NCI-H1436 treated with DMSO at 0.1 percent for 48 hours (cell line): ENCODE results near the gene AMPH.

Experiments
- DNase-seq: peaks from one replicate; lab custom pipeline; 2025; lab: John Stamatoyannopoulos, UW

The AMPH gene

DNA sequence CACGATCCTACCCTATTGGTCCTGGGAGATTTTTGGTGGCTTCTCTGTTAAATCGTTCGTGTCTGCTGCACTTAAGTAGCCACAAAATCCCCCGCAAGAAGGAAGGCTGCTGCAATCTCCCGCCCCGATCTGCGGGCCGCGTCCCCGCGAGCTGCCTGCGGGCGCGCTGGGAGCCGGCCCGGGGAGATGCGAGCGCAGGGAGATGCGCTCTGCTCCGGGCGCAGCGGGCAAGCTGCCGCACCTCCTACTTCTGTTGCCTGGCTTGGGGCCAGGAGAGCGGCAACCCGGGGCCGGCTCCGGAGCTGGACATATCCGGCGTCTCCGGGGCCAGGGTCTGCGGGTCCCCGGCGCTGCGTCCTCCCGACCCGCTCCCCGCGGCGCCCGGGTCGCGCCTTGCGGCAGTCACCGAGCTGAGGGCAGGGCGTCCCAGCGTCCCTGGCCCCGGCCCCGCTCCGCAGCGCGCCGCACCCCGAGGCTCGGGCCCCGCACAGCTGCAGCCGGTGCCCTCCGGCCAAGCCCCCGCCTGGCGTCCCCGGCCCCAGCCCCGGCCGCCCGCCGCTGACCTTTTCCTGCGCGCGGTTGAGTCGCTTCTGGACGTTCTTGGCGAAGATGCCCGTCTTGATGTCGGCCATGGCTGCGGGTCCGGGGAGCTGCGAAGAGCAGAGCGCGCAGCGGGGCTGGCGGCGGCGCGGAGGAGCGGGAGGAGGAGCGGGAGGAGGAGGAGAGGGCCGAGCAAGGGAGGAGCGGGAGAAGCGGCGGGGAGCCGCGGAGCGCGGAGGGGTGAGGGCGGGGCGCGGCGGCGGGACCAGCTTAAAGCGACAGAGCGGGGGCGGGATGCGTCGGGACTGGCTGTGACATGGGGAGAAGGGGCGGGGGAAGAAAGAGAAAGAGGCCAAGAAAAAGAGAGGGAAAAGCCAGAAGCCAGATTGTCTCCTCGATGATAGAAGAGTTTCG lies at the start of gene AMPH:
TSS of gene AMPH (minus strand) at position 654 of the 954 bp plus-strand sequence. CDS start at position 632, 22 bp downstream.
- no peak for DNase-seq

DNA sequence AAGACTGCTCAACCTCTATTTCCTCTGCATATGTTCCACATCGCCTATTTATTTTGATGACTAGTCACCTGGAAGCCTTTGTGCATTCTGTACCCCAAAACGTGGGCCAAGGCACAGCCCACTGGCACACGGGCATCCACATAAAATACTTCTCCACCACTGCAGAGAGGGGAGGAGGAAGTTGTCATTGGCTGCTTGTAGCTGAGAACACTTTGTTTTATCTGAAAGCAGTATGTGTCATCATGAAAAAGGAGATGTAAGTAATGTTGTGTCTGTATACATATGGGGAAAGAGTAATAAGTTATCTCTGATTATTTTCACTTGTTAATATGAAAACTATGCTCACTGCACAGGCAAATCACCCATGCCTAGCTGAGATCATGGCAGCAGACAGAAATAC lies 48.2 kb upstream of the AMPH start:
- DNase-seq, result no peak

DNA sequence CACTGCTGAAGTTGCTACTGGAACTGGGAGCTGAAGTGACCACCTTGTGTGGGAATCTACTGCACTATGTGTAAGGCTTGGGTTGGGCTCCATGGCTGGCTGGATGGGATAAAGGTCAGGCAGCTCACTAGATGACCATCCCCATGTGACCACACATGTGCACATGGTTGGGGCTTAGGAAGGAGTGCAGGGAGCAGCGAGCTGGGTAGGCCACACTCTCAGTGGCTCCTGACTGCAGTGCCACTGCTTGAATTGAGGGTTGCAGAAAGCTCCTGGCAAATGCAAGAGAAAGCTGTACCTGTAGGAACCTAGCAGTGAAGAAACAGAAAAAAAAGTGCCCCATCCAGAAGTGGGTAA lies 47.5 kb upstream of the AMPH start:
- DNase-seq, result no peak

DNA sequence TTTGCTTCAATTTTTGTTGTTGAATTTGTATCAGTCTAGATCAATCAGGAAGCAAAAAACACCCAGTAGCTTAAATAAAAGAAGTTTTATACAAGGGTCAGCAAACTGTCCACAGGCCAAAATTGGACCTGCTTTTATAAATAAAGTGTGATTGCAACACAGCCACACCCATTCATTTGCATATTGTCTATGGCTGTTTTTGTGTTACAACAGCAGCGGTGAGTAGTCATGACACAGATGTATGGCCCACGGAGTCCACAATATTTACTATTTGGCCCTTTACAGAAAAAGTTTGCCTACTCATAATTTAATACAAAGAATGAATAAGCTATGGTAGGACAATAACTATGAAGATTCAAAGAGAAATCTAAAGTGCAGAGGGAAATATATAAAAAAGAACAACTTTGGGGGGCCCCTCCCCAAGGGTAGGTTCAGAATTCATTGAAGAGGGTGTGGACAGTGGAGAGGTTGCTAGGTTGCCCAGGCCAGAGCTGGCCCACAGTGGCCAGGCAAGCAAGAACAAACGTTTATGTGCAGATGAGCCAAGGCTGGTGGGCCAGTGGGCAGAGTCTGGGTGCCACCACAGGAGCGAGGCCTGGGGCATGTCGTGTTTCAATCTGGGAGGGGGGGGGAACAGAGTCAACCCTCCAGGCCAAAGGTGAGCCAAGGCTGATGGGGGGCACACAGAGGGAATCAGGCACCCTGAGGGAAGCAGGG lies 47.0 kb upstream of the AMPH start:
- no peak for DNase-seq

DNA sequence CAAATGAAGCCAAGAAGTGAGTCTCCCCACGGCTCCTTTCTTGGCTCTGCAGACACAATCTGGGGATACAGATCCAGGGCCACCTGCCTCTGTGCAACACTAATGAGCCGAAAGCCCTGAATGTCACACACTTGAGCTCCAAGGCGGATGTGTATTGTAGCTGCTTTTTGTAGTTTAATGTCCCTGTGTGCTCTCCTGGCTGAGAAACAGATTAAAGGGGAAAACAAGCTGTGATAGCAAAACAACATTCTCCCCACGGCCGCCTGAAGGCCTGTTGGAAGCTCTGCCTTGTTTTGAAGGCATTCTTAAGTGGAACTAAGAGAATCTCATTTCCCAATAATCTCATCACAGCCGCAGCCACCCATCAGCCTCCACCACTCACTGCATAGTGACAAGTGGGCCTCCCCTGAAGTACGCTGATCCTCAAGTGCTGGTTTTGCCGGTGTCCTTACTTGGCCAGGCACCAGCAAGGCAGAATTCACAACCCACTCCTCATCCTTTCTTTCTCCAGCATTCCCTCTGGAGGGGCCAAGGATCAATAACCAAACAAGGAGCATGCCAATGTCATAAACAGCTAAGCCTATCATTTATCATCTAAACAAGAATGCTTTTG lies 44.4 kb upstream of the AMPH start:
- no peak for DNase-seq

DNA sequence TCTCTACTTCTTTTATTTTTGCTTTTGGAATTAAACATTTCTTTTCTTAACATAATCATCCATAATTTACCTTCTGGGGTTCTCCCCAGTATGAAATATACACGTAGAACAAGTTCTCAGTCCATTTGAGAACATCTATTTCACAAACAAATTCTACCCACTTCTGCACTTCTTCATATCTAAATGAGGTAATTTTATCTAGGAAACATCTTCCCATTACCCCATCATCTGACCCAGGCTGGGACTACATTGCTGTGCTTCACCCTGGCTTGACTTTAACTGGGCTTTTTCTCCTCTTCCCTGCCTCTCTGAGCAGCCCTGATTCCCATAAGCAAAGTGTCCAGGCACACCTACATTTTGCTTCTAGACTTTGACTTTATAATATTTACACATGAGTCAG lies 43.3 kb upstream of the AMPH start:
- no peak for DNase-seq

DNA sequence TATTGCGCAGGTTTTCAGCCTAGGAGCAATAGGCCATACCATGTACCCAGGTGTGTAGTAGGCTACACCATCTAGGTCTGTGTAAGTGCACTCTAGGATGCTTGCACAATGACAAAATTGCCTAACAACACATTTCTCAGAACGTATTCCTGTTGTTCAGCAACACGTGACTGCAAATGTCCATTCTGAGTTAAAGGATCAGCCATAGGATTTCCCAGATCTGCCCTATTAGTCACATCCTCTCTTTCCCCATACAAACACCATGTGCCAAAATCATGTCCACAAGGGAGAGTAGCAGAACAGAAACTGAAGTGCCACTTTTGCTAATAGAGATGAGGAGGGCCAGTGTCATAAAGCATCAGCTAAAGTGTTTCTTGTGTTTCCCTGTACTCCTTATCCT lies 42.6 kb upstream of the AMPH start:
- no peak for DNase-seq

DNA sequence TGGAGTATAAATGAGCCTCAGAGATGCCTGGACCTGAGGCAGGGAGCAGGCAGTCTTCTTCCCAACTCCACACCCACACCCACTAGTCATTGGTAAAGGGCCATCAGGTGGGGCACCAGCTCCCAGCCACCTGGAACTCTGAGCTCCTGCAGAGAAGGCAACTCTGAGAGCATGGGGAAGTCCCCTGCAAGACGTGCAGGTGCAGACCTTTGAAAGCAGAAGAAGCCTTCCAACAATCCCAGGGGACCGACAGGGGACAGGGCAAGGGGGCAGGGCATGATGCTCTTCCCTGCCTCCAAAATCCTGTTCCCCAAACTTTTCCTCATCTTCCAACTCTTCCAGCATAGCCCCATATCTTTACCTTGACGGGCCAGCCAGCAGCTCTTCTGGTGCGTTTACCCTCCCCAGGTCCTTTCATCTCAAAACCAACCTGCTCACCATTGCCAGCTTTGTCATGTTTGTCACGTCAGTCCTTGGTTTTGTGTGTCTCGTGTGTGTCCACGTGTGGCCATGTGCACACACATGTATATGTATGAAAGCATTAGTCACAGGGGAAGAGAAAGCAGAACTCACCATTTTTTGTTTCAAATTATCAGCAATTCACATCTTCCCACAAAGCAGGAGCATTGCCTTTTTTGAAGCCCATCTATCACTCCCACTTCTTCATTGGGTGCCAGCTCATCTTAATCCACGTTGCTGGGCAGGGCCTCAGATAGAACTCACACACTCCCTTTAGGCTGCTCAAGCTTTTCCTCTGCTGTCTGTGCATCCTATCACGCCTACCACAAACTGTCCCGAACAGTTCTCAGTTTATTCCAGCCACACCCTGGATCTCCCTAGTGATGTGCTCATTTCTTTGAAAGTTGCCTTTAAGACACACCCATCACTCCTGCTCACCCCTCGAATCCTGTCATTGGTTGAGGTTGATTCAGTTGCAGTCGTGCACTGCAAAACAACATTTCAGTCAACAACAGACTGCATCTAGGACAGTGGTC lies 41.0 kb upstream of the AMPH start:
- no peak for DNase-seq

DNA sequence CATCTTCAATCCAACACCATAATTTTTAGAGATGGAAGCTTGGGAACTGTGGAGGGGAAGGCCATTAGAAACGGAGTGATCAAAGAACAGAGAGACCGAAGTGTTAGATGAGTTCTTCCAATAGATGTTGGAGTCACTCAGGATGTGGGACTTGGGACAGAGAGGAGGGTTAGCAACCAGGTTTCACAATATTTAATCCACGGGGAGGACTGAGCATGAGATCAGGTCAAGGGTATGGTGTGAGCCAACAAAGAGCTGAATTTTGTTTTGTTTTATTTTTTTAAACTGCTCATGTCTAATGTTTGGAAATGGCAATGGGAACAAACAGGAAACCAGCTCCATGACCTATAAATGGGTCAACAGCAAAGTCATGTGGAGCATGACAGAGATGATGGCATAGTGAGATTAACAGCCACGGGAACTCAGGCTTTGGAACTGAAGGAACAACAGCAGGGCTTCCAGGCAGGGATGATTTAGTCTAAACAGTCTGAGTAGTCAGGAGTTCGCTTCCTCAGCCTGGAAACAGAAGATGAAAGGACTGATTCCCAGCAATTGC lies 38.9 kb upstream of the AMPH start:
- DNase-seq, result no peak

DNA sequence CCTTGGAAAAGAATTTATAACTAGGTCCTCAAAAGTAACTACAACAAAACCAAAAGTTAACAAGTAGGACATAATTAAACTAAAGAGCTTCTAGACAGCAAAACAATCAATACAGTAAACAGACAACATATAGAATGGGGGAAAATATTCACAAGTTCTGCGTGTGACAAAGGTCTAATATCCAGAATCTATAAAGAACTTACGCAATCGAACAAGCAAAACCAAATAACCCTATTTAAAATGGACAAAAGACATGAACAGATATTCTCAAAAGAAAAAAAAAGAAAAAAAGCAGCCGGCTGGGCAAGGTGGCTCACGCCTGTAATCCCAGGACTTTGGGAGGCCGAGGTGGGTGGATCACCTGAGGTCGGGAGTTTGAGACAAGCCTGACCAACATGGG lies 33.8 kb upstream of the AMPH start:
- DNase-seq, result no peak

DNA sequence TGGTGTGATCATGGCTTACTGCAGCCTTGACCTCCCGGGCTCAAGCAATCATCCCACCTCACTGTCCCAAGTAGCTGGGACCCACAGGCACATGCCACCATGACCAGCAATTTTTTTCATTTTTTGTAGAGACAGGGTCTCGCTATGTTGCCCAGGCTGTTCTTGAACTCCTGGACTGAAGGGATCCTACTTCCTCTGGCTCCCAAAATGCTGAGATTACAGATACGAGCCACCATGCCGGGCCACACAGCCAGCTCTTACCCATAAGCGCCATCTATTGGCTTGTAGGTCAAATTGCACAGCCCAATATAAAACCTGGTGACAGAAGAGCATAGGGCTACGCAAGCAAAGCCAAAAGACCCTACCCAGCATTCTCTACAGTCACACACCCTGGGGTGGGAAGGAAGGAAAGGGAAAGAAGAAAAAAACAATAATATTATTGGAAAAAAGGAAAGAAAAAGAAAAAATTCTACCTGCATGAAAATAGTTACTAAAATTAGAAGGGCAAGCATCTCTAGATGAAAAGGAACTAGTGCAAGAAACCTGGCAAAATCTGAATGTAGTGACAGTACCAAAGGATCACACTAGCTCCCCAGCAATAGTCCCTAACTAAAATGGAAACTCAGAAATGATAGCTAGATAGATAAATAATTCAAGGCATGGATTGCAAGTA lies 29.4 kb upstream of the AMPH start:
- no peak for DNase-seq

DNA sequence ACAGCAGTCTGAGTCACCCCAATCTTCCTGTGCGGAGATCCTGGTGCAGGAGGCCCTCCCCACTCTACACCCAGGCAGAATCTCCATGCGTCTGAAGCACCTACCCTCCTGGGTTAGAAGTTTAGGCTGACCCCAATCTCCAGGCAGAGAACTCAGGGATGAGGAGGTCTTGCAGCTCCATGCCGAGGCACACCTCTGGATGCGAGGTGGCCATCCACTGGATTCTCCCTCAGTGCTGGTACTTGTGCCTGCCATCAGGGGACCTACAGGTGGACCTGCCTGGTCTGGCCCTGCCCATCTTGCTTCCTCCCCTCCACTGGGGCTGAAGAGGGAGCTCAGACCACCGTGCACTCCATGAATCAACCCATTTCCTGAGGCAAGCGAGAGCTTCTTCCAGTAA lies 28.8 kb upstream of the AMPH start:
- no peak for DNase-seq

DNA sequence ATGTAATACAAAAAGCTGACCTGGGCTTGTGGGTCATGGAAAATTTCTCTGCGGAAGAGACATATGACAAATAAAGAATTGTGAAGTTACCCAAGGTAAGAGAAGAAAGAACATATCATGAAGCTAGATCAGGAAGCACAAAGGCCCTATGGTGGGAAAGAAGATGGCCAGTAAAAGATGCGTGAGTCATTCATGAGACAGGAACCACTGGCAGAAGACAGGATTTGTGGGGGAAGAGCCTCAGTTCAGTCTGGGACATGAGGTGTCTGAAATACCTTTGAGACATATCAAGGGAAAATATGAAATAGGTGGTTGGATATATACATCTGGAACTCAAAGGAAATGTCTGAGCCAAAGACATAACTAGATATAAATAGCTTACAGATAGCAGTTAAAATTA lies 27.7 kb upstream of the AMPH start:
- no peak for DNase-seq

DNA sequence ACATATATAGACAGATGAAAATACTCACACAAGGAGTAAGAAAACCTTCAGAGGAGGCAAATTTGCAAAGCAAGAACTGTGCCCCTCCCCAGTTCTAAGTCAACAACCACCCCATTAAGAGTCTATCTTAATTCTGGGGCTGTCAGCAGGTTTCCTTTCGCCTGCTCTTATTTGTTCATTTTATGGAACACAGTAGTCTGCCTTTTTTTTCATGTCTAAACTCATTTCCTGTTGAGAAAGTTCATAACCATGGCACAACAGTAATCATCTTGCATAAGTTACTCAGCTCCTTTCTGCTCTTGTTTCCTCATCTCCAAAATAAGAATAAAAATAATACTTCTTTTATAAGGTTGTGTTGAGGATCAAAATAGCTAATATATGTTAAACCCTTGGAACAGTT lies 25.8 kb upstream of the AMPH start:
- no peak for DNase-seq

DNA sequence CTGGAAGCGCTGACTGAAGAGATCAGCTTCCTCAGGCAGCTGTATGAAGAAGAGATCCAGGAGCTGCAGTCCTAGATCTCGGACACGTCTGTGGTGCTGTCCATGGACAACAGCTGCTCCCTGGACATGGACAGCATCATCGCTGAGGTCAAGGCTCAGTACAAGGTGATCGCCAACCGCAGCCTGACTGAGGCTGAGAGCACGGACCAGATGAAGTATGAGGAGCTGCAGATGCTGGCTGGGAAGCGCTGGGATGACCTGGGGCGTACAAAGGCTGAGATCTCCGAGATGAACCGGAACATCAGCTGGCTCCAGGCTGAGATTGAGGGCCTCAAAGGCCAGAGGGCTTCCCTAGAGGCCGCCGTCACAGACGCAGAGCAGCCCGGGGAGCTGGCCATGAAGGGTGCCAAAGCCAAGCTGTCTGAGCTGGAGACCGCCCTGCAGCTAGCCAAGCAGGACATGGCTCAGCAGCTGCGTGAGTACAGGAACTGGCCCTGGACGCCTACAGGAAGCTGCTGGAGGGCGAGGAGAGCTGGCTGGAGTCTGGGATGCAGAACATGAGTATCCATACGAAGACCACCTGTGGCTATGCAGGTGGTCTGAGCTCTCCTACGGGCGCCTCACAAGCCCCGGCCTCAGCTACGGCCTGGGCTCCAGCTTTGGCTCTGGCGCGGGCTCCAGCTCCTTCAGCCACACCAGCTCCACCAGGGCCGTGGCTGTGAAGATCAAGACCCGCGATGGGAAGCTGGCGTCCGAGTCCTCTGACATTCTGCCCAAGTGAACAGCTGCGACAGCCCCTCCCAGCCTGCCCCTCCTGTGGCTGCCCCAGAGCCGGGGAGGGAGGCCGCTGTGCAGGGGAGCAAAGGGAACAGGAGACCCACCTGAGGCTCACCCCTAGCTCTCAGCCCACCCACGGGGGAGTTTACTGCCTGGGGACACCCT lies 24.9 kb upstream of the AMPH start:
- no peak for DNase-seq

DNA sequence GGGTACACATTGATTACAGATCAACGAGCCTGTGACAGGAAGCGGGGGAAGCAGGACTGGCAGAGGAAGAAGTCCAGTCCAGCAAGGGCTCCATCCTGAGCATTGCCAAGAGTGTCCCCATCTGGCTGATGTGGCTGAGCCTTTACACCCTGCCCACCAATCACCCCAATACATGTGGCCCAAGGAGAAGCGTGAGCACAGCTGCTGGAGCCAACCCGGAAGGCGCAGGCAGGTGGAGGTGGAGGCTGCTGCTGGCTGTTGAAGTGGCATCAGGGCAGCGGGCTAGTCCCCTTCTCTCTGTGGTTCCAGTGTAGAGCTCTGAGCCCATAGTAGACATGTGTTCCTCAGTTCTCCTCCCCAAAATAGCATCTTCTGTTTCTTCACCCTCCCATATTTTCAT lies 6.8 kb upstream of the AMPH start:
- DNase-seq, result no peak

DNA sequence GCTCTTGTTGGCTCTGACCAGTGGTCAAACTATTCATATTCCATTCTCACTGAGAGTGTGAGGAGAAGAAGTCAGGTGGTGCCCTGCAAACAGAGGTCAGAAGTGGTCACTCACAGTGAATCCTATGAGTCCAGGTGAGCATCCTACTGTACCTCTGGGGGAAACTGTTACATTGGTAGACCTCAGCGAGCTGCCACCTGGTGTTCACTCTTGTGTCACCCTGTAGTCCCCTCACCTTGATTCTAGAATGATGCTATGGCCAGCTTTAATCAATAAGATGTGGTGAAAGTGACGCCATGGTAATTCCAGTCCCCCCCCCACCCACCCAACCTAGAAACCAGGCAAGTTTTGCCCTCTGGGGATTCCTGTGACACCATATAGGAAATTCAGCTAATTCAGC lies 1.2 kb upstream of the AMPH start:
- no peak for DNase-seq

DNA sequence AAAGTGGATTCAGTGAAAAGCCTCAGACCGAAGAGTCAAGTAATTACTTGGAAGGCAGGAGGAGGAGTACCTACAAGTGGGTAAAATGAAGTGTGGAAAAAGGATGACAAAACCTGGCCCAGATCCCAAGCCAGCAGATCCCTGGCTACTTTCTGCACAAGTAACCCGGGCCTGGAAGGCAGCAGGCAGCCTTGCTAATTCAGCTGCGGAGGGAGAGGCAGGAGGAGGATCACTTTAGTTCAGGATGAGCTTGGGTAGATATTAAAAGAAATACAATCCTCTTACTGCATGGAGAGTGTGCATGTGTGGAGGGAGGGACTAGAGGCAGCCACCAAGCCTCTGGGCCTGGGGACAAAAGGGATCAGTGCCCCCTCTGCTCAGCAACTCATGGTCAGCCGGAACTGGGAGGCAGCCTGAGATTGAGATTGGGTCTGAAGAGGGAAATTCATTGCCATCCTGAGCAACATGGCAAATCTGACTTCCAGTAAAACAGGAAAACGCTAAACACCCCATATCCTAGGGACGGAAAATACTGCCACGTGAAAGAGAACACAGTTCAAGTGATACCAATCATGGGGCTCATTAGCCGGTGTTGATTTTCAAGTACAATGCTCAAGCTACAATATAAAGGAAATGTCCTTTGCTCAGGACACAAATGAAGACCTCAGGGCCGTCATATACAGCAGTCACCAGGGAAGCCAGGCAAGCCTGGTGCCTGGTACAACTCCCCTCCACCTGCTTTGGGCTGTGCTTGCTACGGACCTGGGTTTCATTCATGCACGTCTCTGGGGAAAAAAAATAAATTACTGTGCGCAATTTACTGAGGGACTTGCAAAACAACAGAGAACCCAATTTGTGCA lies 1.3 kb downstream of the AMPH start:
- no peak for DNase-seq
